Activated effector memory CD4-positive, alpha-beta T cell treated with anti-CD3 and anti-CD28 coated beads, Interleukin-2, amount 50 U/mL, for 16 hours (primary cell): ENCODE measurements around the gene CNTN4.
"Not testable (repeated sequence)": the region's sequence is repeated elsewhere in the genome, so short reads cannot be mapped to it uniquely, and the experiment has no call there.

Experiments
- DNase-seq: peaks from one replicate; pipeline ENCODE4 v3.0.0-alpha.2; 2020

CNTN4 gene

DNA sequence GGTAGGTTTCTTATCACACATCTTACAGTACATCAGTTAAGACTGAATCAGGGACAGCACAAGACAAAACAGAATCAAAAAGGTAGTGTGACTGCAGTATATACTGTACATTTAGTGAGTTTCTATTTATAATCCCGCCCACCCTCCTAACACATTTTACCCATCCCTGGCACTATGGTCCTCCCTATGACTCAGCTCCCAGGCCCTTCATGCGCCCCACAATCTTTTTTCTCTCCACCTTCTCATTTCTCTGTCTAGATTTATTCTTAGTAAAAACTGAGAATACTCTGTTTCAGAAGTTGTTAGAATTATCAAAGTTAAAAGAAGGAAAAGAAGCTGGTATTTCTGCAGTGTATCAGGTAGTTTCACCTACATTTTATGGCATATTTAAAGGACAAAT is 427.3 kb downstream of the CNTN4 start:
- no peak for DNase-seq

DNA sequence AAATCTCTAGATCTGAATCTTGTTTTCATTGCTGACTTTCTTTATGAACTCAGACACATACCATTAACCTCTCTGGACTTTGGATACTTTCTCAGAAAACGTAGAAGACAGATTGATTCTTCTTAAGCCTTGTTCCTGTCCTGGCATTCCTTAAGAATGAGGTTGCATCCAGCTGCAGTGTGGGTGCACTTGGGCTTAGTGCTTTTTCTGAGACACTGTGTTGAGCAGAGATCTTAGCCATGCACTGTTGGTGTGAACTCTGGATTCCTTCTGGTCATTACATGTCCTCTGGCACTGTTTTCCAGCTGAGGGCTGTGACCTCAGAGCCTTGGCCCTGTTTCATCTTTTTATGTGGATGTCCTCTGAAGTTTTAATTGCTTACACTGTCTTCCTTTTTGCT is 428.3 kb downstream of the CNTN4 start:
- no peak for DNase-seq

DNA sequence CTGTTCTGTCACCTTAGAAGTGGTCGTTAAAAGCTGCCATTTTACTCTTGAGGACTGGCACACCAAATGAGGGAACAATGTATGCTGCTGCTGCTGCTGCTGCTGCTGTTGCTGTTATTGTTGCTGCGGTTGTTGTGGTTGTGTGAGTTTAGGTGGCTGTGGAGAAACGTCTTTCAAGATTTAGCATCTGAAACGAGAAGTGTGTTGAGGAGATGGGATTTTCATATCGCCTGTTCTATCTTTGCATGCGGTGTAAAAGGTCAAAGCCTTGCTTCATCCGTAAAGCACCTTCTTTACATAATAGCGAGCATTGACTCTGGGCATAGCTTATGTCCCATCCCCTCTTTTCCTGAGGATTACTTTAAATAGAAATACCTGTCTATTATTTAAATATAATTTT is 428.7 kb downstream of the CNTN4 start:
- DNase-seq, result not testable (repeated sequence)

DNA sequence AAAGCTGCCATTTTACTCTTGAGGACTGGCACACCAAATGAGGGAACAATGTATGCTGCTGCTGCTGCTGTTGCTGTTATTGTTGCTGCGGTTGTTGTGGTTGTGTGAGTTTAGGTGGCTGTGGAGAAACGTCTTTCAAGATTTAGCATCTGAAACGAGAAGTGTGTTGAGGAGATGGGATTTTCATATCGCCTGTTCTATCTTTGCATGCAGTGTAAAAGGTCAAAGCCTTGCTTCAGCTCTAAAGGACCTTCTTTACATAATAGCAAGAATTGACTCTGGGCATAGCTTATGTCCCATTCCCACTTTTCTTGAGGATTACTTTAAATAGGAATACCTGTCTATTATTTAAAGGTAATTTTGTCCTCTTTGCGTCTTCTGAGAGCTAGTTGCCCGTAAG is 436.1 kb downstream of the CNTN4 start:
- not testable (repeated sequence) for DNase-seq

DNA sequence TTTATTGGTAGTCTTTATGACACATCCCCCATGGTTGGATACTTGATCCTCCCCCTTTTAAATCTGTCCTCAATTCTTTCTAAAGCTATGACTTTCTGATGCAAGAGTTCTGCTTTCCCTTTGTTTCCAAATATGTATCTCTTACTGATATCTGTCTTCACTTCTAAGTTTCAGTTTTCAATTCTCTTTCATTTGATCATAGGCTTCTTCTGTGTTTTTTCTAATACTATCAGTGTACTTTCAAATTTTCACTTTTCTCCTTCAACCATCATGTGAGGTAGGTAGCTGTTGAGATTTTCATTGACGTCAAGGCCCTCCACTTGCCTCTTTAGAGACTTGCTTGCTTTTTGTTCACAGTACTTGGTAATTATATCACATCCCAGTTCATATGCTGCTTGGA is 436.5 kb downstream of the CNTN4 start:
- no peak for DNase-seq

DNA sequence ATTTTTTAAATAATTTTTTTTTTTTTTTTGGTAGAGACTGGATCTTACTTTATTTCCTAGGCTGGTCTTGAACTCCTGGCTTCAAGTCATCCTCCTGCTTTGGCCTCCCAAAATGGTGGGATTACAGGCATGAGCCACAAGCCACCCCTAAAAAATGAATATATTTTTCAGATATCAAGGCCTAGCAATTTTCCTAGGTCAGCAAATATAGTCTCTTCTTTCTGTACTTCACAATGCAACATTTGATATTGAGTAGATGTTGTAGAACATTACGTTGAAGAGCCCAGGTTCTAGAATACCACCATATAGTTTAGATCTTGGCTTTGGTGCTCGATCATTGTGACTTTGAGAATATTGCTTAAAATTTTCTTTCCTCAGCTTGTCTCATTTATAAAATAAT is 437.9 kb downstream of the CNTN4 start:
- DNase-seq, result no peak

DNA sequence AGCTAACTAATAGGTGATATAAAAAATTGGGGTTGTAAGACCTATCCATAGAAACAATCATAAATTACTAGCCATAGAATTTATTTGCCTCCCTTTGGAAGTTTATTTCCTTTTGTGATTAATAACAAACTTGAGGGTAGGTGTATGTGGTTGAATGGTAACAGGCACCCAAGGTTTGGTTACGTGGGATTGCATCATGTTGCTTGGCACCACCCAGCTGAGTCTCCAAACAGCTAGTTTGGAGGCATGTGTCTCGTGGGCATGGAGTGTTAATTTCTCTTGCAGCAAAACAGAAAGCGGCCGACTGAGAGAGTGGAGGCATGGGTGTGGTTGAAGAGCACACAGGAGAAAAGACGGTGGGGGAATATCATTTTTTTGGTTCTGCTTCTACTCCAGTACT is 441.4 kb downstream of the CNTN4 start:
- DNase-seq, result no peak

DNA sequence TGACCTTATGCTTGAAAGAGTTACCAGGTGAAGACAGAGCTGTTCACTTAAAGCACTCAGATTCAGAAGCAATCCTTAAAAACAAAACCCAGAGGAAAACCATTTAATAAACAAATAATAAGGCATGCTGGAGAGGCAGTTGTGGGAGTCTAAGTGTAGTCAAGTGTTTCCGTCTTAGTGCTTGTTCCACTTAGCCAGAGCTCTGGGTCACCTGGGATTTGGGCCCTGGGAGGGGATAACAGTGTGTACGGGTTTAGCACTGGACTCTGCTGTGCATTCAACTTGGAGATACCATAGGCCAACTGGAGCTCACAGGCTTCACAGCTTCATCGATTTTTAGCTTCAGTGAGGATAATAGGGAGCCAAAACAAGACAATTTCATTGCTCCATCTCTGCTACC is 444.6 kb downstream of the CNTN4 start:
- DNase-seq, result no peak

DNA sequence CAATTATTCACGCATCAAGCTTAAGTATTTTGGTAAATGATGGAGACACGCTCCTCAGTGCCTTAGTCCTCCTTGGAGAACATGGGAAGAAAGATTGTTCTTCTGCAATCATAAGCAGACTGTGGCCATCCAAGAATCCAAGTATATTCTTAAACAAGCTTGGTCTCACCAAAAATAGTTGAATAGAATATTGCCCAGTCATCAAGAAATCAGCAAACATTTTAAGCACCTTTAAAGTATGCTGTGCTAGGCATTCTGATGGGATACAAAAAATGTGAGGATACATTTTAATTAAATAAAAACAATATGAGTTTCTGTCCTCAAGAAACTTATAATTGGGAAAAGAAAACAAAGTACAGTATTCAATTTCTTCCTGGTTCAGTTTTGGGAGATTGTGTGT is 445.5 kb downstream of the CNTN4 start:
- no peak for DNase-seq

DNA sequence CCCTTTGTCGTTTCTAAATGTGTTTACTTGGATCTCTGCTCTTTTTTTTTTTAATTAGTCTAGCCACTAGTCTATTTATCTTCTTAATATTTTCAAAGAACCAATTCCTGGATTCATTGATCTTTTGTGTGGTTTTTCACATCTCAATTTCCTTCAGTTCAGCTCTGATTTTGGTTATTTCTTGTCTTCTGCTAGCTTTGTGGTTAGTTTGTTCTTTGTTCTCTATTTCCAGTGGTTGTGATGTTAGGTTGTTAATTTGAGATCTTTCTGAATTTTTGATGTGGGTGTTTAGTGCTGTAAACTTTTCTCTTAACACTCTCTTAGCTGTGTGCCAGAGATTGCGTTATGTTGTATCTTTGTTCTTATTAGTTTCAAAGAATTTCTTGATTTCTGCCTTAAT is 446.1 kb downstream of the CNTN4 start:
- no peak for DNase-seq

DNA sequence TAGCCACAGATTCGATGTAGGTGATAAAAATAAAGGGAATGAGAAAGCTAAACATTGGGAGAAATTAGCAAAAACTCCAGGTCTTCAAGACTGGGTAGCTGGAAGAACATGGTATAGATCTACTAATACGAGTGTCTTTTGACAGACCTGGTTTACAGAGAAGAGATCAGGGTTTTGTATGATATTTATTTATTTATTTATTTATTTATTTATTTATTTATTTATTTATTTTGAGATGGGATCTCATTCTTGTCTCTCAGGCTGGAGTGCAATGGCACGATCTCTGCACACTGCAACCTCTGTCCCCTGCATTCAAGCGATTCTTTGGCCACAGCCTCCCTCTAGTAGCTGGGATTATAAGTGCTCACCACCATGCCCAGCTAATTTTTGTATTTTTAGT is 448.4 kb downstream of the CNTN4 start:
- no peak for DNase-seq

DNA sequence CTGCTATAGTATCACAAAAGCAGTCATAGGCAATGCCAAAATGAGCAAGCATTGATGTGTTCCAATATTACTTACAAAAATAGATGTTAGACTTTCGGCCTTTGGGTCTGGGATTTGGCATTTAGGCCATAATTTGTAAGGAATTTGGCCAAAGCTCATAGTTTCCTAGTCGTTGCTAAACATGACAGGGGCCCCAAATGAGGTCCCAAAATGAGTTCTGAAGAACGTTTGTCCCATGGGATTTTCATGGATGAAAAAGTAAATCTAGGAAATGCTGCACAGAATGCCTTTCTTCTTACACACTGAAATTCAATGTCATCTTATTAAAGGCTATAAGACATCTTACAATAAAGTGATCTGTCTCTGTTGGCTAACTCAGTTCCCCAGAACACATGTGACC is 456.0 kb downstream of the CNTN4 start:
- DNase-seq, result no peak

DNA sequence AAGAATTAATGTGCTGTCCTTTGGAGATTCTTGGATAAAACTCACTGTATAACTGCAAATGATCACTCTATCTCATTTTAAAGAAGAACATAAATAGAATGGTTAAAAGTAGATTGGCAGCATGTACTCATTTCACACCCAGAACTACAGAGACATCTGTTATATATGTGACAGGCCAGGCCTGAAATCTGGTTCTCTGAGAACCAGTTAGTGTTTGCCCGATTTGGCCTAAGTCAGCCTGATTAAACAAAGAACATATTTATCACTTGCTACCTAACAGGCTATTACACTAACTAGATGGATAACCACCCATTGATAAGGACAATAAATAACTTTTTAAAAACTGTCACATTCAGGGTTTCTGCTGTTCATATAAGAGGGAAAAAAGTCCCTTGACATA is 460.1 kb downstream of the CNTN4 start:
- DNase-seq, result no peak

DNA sequence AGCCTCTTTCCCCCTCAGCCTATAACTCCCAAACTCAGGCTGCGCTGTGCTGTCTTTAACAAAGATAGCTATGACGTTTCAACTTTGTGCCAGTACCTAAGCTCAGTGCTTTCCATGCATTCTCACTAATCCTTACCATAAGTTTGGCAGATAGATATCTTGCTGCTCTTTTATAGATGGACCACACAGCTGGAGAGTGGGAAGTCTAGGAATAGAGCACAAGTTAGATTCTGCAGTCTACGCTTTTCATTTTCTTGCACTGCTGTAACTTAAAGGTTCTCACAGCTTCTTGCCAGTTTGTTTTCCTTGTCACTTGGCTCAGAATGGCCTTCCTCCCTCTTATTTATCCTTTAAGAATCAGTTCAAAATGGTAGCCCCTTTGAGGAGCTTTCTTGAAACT is 468.8 kb downstream of the CNTN4 start:
- DNase-seq, result no peak

DNA sequence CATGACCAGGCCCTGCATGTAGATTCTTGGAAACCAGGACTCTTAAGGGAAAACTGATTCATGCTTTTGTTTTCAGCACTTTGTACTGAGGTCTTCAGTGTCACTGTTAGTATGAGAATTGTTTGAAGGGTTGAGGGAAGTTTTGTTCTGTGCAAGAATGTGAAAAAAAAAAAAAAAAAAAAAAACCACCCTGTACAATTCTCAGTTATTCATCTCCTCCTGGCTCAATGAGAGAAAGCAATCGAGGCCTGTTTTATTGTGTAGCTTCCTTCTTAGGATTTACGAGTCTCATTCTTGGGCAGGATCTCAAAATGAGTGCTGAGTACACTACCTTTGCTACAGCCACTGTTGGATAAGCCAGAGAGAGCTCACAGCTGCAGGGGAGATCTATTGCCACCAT is 469.5 kb downstream of the CNTN4 start:
- DNase-seq, result no peak

DNA sequence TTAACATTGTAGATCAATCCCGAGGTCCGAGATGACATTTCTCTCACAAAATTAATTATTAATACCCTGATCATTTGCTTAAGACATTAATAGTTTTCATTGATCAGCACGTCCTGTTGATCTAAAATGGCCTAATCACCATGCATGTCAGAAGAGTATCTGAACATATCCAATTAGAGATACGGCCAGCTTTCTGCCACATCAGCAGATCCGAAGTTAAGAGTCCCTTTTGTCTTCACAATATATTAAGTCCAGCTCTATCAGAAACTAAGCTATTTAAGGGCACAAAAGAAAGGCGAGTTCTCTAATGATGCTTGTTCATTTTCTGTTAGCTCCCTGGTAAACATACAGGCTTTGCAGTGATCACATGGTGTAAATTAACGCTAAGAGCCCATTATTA is 470.3 kb downstream of the CNTN4 start:
- no peak for DNase-seq

DNA sequence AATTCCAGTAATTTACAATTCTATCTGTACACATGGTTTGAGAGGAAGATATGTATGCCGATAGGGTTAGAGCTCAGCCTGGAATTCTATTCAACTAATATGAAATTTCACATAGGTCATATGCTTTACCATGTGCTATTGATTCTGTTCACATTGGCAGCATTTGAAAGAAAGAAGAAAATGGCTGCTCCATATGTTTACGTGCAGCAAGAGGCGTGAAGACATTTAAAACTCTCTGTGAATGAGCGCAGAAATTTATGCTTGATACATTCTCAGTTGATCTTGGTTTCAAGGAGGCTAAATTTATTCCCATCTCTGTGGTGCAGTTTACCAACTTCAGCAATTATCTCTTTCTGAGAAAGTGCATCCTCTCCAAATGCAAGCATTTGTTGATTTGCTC is 478.9 kb downstream of the CNTN4 start:
- DNase-seq, result no peak

DNA sequence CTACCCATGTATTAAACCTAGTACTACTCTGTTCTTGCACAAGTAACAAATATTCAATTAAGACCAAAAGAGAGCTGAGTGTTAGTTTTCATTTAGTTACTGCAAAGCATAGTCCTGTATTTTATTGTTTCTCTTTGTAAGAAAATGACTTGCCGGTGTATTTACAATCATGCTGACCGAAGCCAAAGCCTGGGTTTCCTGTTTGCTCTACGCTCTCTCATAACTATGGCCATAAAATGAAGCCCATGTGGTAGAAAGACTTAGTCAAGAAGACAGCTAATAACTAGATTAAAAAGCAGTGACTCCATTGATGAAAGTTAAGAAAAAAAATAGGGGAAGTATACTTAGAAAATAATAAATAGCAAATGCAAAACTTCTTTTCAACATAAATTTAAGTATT is 479.9 kb downstream of the CNTN4 start:
- no peak for DNase-seq

DNA sequence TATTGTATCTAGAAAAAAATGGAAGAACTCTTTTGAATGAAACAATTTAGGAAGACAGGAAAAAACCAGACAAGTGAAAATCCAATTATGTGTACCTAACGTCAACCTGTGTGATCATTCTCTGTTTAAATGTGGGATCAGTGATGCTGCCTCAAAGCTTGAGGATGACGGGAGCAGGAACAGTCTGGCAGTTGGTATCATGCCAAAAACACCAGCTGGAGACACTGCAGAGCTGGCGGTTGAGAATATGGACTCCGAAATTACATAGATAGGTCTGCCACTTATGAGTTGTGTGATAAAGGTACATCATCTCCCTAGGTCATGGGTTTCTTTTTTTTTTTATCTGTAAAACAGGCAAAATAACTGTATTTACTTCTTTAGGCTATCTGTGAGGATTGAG is 480.5 kb downstream of the CNTN4 start:
- no peak for DNase-seq

DNA sequence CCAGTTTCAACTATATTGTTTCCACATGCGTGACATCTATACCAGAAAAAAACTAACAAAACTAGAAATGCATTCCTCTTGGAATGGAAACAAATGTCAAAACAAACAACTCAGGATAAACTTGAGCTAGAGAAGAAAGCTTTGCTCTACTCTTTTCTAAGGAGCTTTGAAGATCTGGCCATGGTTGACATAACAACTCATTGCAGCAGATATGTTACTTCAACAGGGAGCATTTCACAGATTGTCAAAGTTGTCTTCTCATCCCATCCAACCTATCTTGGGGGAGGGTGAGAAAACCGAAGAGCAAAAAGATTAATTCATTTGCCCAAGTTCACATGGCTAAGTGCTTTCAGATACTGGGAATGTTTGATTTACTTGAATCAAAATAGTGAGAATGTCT is 484.4 kb downstream of the CNTN4 start:
- DNase-seq, result no peak

DNA sequence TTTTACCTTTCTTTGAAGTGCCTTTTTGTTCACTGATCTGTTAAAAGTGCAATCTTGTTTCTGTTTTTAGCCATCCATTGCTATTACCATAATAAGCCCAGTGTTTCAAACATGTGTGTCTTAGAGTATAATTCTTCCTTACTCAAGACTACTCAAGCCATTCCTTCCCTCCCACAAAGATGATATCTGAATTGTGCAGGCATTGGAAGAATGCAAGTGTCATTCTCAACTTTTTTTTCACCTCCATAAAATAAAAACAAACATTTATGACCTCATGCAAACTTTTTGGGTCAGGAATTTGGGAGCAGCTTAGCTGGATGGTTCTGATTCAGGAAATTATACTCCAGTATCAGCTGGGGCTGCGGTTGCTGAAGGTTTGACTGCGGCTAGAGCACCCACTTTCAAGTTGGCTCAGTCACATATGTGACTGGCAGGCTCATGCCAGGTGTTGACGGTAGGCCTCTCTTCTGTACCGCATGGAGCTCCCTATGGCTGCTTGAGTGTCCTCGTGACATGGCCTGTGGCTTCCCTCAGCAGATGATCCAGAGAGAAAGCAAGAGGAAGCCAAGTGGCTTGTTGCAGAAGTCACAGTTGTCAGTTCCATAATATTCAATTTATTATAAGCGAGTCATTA is 490.8 kb downstream of the CNTN4 start:
- no peak for DNase-seq

DNA sequence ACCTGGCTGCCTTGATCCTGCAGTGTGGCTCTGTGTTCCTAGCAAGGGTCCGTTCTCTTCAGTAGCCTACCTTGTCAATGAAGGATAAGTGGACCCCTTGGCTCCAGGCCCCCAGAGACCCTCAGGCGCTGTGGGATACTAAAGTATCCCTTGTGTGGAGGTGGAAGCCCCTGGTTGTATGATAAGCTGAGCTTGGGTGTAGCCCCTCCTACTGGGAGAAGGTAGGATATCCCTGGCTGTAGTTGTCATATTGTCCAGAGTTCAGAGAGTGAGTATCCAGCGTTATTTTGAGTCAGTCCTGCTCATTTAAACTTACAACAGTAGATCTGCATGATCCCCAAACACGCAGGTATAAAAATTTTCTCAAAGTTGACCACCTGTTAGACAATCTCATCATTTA is 496.8 kb downstream of the CNTN4 start:
- no peak for DNase-seq

DNA sequence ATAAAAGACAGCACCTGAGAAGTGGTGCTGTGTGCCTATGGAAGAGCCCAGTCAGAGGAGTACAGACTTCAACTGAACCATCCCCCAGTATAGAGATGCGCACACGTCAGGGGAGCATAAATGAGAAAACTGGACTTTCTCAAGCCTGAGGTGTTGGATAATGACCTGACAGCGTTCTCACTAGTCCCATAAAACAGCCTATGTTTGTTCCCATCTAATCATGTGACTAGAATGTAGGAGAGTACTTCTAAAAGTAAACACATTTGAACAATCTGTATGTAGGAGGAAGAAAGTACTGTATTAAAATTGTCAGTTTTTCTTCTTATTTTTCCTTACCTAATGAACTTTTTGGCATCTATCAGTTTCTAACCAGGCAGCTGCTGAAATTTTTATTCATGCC is 498.9 kb downstream of the CNTN4 start:
- no peak for DNase-seq

DNA sequence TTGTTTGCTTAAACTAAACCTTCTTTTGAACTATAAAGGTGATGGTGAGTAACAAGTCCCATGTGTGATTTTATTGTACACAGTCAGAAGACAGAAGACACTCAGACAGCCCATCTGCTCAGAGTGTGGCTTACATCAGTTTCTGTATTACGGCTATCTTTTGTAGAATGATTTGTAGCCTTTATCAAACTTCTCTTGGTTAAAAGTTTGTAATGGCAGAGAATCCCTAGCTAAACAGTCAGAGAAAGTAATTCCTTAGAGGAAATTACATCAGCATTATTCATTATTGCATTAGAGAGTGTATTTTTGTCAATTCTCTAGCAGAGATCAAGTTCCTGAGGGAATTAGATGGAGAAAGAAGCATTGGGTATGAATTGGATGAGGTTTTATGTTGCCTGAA is 500.8 kb downstream of the CNTN4 start:
- DNase-seq, result no peak

DNA sequence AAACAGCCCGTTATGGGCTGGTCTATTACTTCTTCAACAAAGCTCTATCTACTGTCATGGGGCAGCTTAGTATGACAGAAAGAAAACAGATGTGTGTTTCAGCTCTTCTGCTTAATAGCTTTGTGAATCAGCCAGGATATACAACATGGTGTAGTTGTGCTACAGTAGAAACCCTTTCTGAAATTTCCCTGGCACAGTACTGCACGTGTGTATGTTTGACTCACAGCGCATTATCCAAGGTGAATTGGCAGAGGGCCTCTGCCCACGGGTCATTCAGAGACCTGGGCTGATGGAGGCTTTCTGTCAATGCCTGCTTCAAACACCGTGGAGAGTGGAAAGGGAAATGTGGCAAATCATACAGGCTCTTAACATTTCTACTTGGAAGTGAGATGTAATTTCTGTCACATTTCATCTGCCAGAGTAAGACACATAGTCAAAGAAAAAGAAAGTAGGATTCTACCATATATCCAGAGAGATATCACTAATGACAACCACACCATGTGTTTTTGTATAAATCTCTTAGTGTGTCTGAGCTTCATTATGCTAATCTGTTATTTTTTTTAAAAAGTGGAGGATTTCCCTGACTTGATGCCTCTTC is 505.1 kb downstream of the CNTN4 start:
- no peak for DNase-seq

DNA sequence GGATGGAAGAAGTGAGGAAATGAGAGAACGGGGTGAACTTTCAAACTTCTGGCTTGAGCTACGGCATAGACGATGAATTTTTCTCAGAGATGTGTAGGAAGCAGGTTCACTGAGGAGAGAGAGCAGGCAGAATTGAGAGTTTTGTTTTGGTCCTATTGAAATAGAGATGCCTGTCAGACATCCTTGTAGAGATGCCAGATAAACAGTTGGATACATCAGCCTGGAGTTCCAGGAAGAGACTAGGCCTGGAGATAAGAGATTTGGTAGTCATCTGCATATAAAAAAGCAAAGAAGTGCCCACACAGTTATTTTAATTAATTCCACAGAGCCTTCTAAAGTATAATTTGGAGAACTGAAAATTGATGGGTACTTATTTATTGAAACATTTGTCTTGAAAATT is 515.9 kb downstream of the CNTN4 start:
- DNase-seq, result no peak
